DND-41 (cell line): ENCODE data around the gene HES5.

Experiments
- CTCF ChIP-seq: IDR thresholded peaks from 2 replicates; pipeline ENCODE4 v1.5.1; 2012; ENCODE audit warnings: borderline replicate concordance, low read length, moderate library complexity, mild to moderate bottlenecking; ENCODE audit not compliant: poor library complexity, severe bottlenecking; ENCODE audit errors: extremely low read depth
- EZH2 ChIP-seq: IDR thresholded peaks from 3 replicates; pipeline ENCODE4 v1.6.1; 2012; ENCODE audit warnings: borderline replicate concordance, low read depth, mild to moderate bottlenecking, moderate library complexity, low read length, inconsistent platforms; ENCODE audit not compliant: severe bottlenecking

GRCh38 chr1:2514863-2515762 lies 14.9 kb downstream of the HES5 start:
- TF ChIP-seq CTCF = no peak
- no peak for TF ChIP-seq EZH2
